HG03060 (cell line): ENCODE results near the gene PRR12.

ENCODE experiments used
- ATAC-seq: cut with Tn5 transposase; IDR thresholded peaks from one replicate; pipeline ENCODE4 v1.9.1; 2021; ENCODE audit warnings: low read depth, moderate number of reproducible peaks; ENCODE audit not compliant: unreplicated experiment

The PRR12 gene

GRCh38 chr19:49642492-49643035 is 51.6 kb downstream of the PRR12 start:
- no peak for ATAC-seq

GRCh38 chr19:49643466-49643865 is 52.5 kb downstream of the PRR12 start:
- ATAC-seq = no peak

- no peak for ATAC-seq
These were observed 54.6 kb downstream of the PRR12 start for GRCh38 chr19:49645592-49645991.

DNA sequence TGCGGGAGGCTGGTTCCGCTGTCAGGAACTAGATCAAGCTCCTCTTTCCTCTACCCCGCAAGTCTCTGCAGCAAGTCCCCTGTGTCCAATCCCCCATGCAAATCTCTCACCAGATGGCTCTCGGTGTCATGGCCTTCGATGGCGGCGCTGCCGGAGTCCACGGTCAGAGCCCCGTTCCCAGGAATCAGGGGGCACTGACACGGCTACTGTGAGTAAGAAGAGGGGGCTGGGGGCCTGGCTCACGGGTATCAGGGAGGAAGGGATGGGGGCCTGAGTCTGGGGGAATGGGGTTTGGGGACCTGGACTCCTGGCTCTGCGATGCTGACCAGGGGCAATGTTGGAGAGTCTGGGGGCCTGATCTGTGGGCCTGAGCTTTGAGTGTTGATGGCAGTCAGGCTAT is 55.0 kb downstream of the PRR12 start:
- ATAC-seq = no peak

DNA sequence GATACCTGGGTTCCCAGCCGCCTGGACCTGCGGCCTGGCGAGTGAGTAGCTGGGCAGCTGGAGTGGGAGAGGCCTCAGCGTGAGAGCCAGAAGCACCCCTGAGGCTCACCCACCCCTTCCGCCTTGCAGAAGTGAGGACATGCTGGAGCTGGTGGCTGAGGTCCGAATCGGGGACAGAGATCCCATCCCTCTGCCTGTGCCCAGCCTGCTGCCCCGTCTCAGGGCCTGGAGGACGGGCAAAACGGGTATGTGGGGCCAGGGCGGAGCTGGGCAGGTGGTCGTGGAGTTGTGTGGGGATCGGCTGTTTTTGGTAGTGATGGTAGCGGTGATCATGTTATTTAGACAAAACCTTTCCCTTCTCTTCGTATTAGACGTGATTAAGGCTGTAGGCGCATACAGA is 55.6 kb downstream of the PRR12 start:
- ATAC-seq = no peak

DNA sequence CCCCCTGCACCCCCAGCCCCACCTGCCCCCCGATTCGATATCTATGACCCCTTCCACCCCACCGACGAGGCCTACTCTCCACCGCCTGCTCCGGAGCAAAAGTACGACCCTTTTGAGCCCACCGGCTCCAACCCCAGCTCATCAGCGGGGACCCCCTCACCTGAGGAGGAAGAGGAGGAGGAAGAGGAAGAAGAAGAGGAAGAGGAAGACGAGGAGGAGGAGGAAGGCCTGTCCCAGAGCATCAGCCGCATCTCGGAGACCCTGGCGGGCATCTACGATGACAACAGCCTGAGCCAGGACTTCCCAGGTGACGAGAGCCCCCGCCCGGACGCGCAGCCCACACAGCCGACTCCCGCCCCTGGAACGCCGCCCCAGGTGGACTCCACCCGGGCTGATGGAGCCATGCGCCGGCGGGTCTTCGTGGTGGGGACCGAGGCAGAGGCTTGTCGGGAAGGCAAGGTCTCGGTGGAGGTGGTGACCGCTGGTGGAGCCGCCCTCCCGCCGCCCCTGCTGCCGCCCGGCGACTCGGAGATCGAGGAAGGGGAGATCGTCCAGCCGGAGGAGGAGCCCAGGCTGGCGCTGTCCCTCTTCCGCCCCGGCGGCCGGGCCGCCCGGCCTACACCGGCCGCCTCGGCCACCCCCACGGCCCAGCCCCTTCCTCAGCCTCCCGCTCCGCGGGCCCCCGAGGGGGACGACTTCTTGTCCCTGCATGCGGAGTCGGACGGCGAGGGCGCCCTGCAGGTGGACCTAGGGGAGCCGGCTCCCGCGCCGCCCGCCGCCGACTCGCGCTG is 60.2 kb downstream of the PRR12 start:
- ATAC-seq = no peak

DNA sequence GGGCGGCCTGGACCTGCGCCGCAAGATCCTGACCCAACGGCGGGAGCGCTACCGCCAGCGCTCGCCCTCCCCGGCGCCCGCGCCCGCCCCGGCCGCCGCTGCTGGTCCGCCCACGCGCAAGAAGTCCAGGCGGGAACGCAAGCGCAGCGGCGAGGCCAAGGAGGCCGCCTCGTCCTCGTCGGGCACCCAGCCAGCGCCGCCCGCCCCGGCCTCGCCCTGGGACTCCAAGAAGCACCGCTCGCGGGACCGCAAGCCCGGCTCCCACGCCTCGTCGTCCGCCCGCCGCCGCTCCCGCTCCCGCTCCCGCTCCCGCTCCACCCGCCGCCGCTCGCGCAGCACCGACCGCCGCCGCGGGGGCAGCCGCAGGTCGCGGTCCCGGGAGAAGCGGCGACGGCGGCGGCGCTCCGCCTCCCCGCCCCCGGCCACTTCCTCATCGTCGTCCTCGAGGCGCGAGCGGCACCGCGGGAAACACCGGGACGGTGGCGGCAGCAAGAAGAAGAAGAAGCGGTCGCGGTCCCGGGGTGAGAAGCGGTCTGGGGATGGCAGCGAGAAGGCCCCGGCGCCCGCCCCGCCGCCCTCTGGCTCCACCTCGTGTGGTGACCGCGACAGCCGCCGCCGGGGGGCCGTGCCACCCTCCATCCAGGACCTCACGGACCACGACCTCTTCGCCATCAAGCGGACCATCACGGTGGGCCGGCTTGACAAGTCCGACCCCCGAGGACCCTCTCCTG is 61.0 kb downstream of the PRR12 start:
- no peak for ATAC-seq

DNA sequence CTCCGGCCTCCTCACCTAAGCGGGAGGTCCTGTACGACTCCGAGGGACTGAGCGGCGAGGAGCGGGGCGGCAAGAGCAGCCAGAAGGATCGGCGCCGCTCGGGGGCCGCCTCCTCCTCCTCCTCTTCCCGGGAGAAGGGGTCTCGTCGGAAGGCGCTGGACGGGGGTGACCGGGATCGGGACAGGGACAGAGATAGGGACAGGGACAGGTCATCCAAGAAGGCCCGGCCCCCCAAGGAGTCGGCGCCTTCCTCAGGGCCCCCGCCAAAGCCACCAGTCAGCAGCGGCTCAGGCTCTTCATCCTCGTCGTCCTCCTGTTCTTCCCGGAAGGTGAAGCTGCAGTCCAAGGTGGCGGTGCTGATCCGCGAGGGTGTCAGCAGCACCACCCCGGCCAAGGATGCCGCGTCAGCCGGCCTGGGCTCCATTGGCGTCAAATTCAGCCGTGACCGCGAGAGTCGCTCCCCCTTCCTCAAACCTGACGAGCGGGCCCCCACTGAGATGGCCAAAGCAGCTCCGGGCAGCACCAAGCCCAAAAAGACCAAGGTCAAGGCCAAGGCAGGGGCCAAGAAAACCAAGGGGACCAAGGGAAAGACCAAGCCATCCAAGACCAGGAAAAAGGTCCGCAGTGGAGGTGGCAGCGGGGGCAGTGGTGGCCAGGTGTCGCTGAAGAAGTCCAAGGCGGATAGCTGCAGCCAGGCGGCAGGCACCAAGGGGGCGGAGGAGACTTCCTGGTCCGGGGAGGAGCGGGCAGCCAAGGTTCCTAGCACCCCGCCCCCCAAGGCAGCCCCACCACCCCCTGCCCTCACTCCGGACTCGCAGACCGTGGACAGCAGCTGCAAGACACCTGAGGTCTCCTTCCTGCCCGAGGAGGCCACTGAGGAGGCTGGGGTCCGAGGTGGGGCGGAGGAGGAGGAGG is 61.8 kb downstream of the PRR12 start:
- ATAC-seq = no peak

DNA sequence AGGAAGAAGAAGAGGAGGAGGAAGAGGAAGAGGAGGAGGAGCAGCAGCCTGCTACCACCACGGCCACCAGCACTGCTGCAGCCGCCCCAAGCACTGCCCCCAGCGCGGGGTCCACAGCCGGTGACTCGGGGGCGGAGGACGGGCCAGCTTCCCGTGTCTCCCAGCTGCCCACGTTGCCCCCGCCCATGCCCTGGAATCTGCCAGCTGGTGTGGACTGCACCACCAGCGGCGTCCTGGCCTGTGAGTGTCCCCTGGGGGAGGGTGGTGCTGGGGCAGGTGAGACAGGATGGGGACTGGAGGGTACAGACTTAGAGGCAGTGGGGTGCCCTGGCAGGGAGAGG is 62.5 kb downstream of the PRR12 start:
- no peak for ATAC-seq

DNA sequence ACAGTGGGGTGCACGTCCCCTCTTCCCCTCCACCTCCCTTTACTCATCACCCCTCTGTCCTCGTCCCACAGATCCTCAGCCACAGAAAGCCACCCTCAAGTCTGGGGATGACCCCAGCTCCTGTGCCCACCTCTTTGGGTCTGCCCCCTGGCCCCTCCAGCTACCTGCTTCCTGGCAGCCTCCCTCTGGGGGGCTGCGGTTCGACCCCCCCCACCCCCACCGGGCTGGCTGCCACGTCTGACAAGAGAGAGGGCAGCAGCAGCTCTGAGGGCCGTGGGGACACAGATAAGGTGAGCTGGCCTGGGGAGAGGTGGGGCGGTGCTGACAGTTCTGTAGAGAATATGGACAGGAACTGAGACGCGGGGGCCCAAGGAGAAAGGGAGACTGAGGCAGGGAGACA is 63.6 kb downstream of the PRR12 start:
- ATAC-seq = no peak

DNA sequence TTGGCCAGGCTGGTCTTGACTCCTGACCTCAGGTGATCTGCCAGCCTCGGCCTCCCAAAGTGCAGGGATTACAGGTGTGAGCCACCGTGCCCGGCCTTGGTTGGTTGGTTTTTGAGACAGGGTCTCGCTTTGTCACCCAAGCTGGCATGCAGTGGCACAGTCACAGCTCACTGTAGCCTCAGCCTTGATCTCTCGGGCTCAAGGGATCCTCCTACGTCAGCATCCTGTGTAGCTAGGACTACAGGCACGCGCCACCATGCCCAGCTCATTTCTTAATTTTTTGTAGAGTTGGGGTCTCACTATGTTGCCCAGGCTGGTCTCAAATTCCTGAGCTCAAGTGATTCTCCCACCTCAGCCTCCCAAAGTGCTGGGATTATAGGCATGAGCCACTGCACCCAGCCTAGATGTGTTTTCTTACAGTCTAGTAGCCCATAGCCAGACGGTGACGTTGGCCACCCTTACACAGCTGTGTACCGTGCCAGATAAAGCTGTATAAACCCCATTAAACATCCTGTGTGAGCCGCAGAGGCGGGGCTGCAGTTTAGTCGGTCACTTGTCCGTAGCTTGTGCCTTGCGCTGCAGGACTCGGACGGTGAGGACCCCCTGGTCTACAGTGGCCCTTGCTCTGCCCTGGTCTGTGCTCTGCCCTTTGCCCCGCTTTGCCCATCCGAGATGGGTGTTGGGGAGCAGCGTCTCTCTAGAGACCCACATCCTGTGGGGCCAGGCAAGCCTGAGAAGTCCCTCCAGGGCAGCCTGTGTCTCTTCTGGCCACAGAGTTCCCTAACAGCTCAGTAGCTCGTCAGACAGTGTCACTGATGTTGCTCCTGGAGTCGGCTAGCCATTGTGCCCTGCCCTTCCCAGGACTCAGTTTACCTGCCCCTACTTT is 64.8 kb downstream of the PRR12 start:
- ATAC-seq = no peak

GRCh38 chr19:49656456-49657109 is 65.6 kb downstream of the PRR12 start:
- no peak for ATAC-seq

- no peak for ATAC-seq
These were observed 66.6 kb downstream of the PRR12 start for GRCh38 chr19:49657493-49658138.

GRCh38 chr19:49658139-49658517 is 67.1 kb downstream of the PRR12 start:
- ATAC-seq = no peak

GRCh38 chr19:49658566-49659442 is 67.8 kb downstream of the PRR12 start:
- ATAC-seq = no peak

GRCh38 chr19:49660338-49660961 is 69.5 kb downstream of the PRR12 start:
- ATAC-seq = no peak

GRCh38 chr19:49662011-49662410 is 71.0 kb downstream of the PRR12 start:
- ATAC-seq = no peak

DNA sequence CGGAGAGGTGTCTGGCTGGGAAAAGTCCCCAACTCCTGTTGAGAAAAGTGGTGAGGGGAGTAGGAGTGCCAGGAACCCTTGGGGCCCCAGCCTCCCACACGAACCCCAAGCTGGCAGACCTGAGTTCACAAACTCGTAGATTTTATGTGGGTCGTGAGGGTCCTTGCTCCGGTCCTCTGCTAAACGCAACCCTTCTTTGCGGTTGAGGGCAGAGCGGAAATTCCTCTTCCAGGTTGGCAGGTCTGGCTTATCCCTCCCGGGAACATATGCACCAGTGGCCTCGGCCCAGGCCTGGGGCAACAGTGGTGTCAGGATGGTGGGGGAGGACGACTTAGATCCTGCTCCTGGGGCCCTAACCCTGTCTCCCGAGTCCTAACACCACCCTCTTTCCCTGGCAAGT is 72.2 kb downstream of the PRR12 start:
- ATAC-seq = no peak
